HG02588 (cell line): ENCODE results near the gene HCN2.

Source experiments
- ATAC-seq: cut with Tn5 transposase; IDR thresholded peaks from one replicate; pipeline ENCODE4 v1.9.1; 2021; ENCODE audit warnings: mild to moderate bottlenecking, moderate library complexity; ENCODE audit not compliant: unreplicated experiment

HCN2 gene

GRCh38 chr19:570937-571565 is 18.6 kb upstream of the HCN2 start:
- no peak for ATAC-seq

GRCh38 chr19:571566-571974 is 18.1 kb upstream of the HCN2 start:
- ATAC-seq = no peak

- ATAC-seq = peak; percentile 69
These were observed 17.4 kb upstream of the HCN2 start, which contains the start of gene BSG for GRCh38 chr19:572140-572742. Gene BSG, plus strand, starts transcription at chr19:572596. Its CDS starts 39 bp downstream, at chr19:572635.

GRCh38 chr19:572743-573518 is 16.8 kb upstream of the HCN2 start:
- peak; percentile 24 for ATAC-seq

- ATAC-seq = no peak
These were observed 16.2 kb upstream of the HCN2 start for GRCh38 chr19:573519-573825.

GRCh38 chr19:574658-575526 is 14.8 kb upstream of the HCN2 start:
- ATAC-seq = no peak

GRCh38 chr19:575527-576506 is 13.9 kb upstream of the HCN2 start:
- ATAC-seq = no peak

GRCh38 chr19:576768-577438 is 12.8 kb upstream of the HCN2 start:
- ATAC-seq = no peak

GRCh38 chr19:577439-578392 is 12.0 kb upstream of the HCN2 start:
- ATAC-seq = no peak

- no peak for ATAC-seq
These were observed 10.4 kb upstream of the HCN2 start for GRCh38 chr19:579111-579841.

- no peak for ATAC-seq
These were observed 9.9 kb upstream of the HCN2 start for GRCh38 chr19:579842-580155.

GRCh38 chr19:580274-580835 is 9.3 kb upstream of the HCN2 start:
- no peak for ATAC-seq

- ATAC-seq = no peak
These were observed 8.1 kb upstream of the HCN2 start for GRCh38 chr19:581399-582111.

- no peak for ATAC-seq
These were observed 7.0 kb upstream of the HCN2 start for GRCh38 chr19:582497-583197.

GRCh38 chr19:583198-583967 is 6.3 kb upstream of the HCN2 start:
- no peak for ATAC-seq

- no peak for ATAC-seq
These were observed 5.8 kb upstream of the HCN2 start for GRCh38 chr19:583968-584239.
